ENCODE results near the gene PRM2.

Gene PRM2

GRCh38 chr16:11253995-11254912 lies 22.0 kb downstream of the PRM2 start:
- Histone ChIP-seq H4K20me1 (ENCODE audit: insufficient read depth) (no peaks in the 10 kb centered on the region), H2AFZ (ENCODE audit: low read depth) (no peak overlapping the region), H3K27ac (no peak overlapping the region), H3K4me1 (ENCODE audit: low read depth, poor library complexity, severe bottlenecking) (peaks cover 30% of the 10 kb centered on the region), H3K9ac (no peak overlapping the region), H3K27me3 (ENCODE audit: insufficient read depth, low read depth) (no peaks in the 10 kb centered on the region), H3K4me3 (IDR thresholded peaks at IDR 0.05; ENCODE audit: insufficient read depth, low read depth, low read length) (no peak overlapping the region), H3K79me2 (ENCODE audit: insufficient read depth, low read depth) (no peaks in the 10 kb centered on the region), H3K36me3 (ENCODE audit: insufficient read depth) (no peaks in the 10 kb centered on the region), H3K4me2 (peak overlapping the region; percentile 83; the same call in 1 of the 2 replicates)
- no peak for TF ChIP-seq CTCF (conservative IDR thresholded peaks at IDR 0.05; ENCODE audit: low read depth, low read length)

GRCh38 chr16:11253009-11253994 lies 23.0 kb downstream of the PRM2 start:
- no peaks in the 10 kb centered on the region for H3K79me2 ChIP-seq (ENCODE audit: insufficient read depth, low read depth)
- H3K27me3 ChIP-seq (ENCODE audit: insufficient read depth, low read depth), result no peaks in the 10 kb centered on the region
- H3K4me2 ChIP-seq, result no peak overlapping the region
- H3K9ac ChIP-seq, result no peak overlapping the region
- H4K20me1 ChIP-seq (ENCODE audit: insufficient read depth), result no peaks in the 10 kb centered on the region
- H3K36me3 ChIP-seq (ENCODE audit: insufficient read depth), result no peaks in the 10 kb centered on the region
- H3K4me3 ChIP-seq (IDR thresholded peaks at IDR 0.05; ENCODE audit: insufficient read depth, low read depth, low read length), result no peak overlapping the region
- TF ChIP-seq CTCF (conservative IDR thresholded peaks at IDR 0.05; ENCODE audit: low read depth, low read length), result no peak
- H3K4me1 ChIP-seq (ENCODE audit: low read depth, poor library complexity, severe bottlenecking), result peaks cover 20% of the 10 kb centered on the region
- no peak overlapping the region for H3K27ac ChIP-seq
- H2AFZ ChIP-seq (ENCODE audit: low read depth), result no peak overlapping the region

- H3K4me1 ChIP-seq (ENCODE audit: low read depth, poor library complexity, severe bottlenecking), result peaks cover 12% of the 10 kb centered on the region
- no peak overlapping the region for H3K27ac ChIP-seq
- no peak overlapping the region for H3K4me2 ChIP-seq
- H4K20me1 ChIP-seq (ENCODE audit: insufficient read depth), result no peaks in the 10 kb centered on the region
- no peaks in the 10 kb centered on the region for H3K79me2 ChIP-seq (ENCODE audit: insufficient read depth, low read depth)
- TF ChIP-seq CTCF (conservative IDR thresholded peaks at IDR 0.05; ENCODE audit: low read depth, low read length), result no peak
- H2AFZ ChIP-seq (ENCODE audit: low read depth), result no peak overlapping the region
- no peaks in the 10 kb centered on the region for H3K36me3 ChIP-seq (ENCODE audit: insufficient read depth)
- no peaks in the 10 kb centered on the region for H3K27me3 ChIP-seq (ENCODE audit: insufficient read depth, low read depth)
- H3K4me3 ChIP-seq (IDR thresholded peaks at IDR 0.05; ENCODE audit: insufficient read depth, low read depth, low read length), result no peak overlapping the region
- no peak overlapping the region for H3K9ac ChIP-seq
Observed at GRCh38 chr16:11252482-11252931, 23.8 kb downstream of the PRM2 start.
